HEK293T (cell line): Measurements from ENCODE around the gene PIK3IP1.

Experiments used
- CTCF ChIA-PET: fragments of 350-600 bp; formaldehyde crosslinking; extraction: SDS; loops from one replicate; lab custom pipeline; 2021; ENCODE audit warnings: antibody characterized with exemption, inconsistent platforms; lab: Yijun Ruan, JAX
- POLR2A ChIA-PET: fragments of 350-600 bp; formaldehyde crosslinking; extraction: SDS; loops from one replicate; lab custom pipeline; 2020; ENCODE audit warnings: antibody characterized with exemption, inconsistent platforms; lab: Yijun Ruan, JAX
- DNase-seq: peaks from one replicate; pipeline ENCODE4 v3.0.0; 2012; ENCODE audit warnings: mixed read lengths; ENCODE audit errors: extremely low spot score
- ARNT ChIP-seq: fragments of 450-650 bp; IDR thresholded peaks from 2 replicates; pipeline ENCODE4 v1.6.1; 2017; ENCODE audit warnings: mild to moderate bottlenecking
- BHLHE40 ChIP-seq: fragments of 450-650 bp; IDR thresholded peaks from 2 replicates; pipeline ENCODE4 v1.6.1; 2016; ENCODE audit warnings: mild to moderate bottlenecking, moderate library complexity, borderline replicate concordance
- CTBP1 ChIP-seq: fragments of 450-650 bp; IDR thresholded peaks from 2 replicates; pipeline ENCODE4 v1.6.1; 2016; ENCODE audit warnings: borderline replicate concordance
- ELF4 ChIP-seq: fragments of 450-650 bp; IDR thresholded peaks from 2 replicates; pipeline ENCODE4 v1.6.1; 2017; ENCODE audit warnings: antibody characterized with exemption
- FOXA1 ChIP-seq: fragments of 450-650 bp; IDR thresholded peaks from 2 replicates; pipeline ENCODE4 v1.6.1; 2016; ENCODE audit warnings: mild to moderate bottlenecking
- FOXK2 ChIP-seq: fragments of 450-650 bp; IDR thresholded peaks from 2 replicates; pipeline ENCODE4 v1.6.1; 2016; ENCODE audit warnings: mild to moderate bottlenecking
- FOXM1 ChIP-seq: fragments of 450-650 bp; IDR thresholded peaks from 2 replicates; pipeline ENCODE4 v1.6.1; 2017; ENCODE audit warnings: mild to moderate bottlenecking, borderline replicate concordance
- HDGF ChIP-seq: fragments of 450-650 bp; IDR thresholded peaks from 2 replicates; pipeline ENCODE4 v1.6.1; 2017; ENCODE audit warnings: antibody characterized with exemption, borderline replicate concordance
- L3MBTL2 ChIP-seq: fragments of 450-650 bp; conservative IDR thresholded peaks from 2 replicates; pipeline ENCODE4 v1.6.1; 2016; ENCODE audit warnings: mild to moderate bottlenecking
- LEF1 ChIP-seq: fragments of 450-650 bp; IDR thresholded peaks from 2 replicates; pipeline ENCODE4 v1.6.1; 2017; ENCODE audit warnings: mild to moderate bottlenecking, borderline replicate concordance
- NFRKB ChIP-seq: fragments of 450-650 bp; IDR thresholded peaks from 2 replicates; pipeline ENCODE4 v1.6.1; 2016; ENCODE audit warnings: mild to moderate bottlenecking, moderate library complexity
- SP1 ChIP-seq: fragments of 450-650 bp; IDR thresholded peaks from 2 replicates; pipeline ENCODE4 v1.6.1; 2017
- SUZ12 ChIP-seq: fragments of 450-650 bp; IDR thresholded peaks from 2 replicates; pipeline ENCODE4 v1.6.1; 2016; ENCODE audit warnings: mild to moderate bottlenecking
- TARDBP ChIP-seq: fragments of 450-650 bp; IDR thresholded peaks from 2 replicates; pipeline ENCODE4 v1.6.1; 2016
- ZNF384 ChIP-seq: fragments of 450-650 bp; IDR thresholded peaks from 2 replicates; pipeline ENCODE4 v1.6.1; 2016
- TF ChIP-seq, protein P1 (sequence below): fragments of 450-650 bp; IDR thresholded peaks from 2 replicates; pipeline ENCODE4 v1.6.1; 2016

The PIK3IP1 gene

DNA sequence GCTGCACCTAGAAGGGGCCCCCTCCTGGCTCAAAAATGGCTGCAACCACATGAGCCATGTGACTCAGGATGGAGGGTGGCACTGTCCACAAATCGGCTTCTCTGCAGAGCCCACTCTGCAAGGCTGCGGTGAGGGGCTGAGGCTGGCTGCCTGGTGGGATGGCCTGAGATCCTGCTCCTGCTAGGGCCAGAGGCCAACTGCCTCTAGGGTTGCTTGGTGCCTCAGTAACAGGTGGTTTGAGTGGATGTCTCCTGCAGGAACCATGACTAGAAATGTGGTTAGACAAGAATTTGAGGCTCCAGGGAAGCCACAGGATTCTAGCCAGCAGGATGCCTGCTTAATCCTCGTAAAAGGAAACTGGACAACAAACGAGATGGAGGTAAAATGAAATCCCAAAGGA, 36.7 kb upstream of the PIK3IP1 start:
- DNase-seq, result no peak
- ChIA-PET CTCF (interaction anchor here (1.5 kb wide), 1 partner anchor 16 kb away, joined by 3 read pairs; no protein-coding TSS in a partner anchor), POLR2A (no interaction called here)
- no peak for TF ChIP-seq BHLHE40
- TF ChIP-seq CTBP1, result no peak
- no peak for TF ChIP-seq TARDBP
- TF ChIP-seq FOXA1, result no peak
- no peak for TF ChIP-seq LEF1
- no peak for TF ChIP-seq HDGF
- TF ChIP-seq, protein P1, sequence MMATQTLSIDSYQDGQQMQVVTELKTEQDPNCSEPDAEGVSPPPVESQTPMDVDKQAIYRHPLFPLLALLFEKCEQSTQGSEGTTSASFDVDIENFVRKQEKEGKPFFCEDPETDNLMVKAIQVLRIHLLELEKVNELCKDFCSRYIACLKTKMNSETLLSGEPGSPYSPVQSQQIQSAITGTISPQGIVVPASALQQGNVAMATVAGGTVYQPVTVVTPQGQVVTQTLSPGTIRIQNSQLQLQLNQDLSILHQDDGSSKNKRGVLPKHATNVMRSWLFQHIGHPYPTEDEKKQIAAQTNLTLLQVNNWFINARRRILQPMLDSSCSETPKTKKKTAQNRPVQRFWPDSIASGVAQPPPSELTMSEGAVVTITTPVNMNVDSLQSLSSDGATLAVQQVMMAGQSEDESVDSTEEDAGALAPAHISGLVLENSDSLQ, result no peak

DNA sequence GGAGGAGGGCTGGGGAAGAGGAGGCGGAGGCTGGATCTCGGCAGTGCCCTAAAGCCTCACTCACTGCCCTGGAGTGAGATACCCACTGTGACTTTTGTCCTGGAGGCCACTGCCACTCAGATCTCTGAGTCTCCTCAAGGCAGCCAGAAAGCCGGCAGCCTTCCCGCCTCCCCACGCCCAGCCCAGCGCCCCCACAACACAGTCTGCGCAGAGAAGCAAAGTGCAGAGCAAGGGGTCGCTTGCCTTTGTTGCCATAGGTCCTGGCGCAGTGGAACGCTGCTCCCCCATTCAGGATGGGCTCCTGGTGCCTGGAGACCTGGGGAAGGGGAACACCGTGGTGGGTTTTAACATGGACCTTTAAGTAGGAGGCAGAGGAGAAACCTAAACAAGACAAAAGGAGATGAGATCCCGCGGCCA, 36.3 kb upstream of the PIK3IP1 start:
- ChIA-PET POLR2A (no interaction called here), CTCF (interaction anchor here (1.5 kb wide), 1 partner anchor 15 kb away, joined by 3 read pairs; no protein-coding TSS in a partner anchor)
- no peak for DNase-seq
- no peak for TF ChIP-seq NFRKB
- TF ChIP-seq FOXK2, result no peak
- no peak for TF ChIP-seq CTBP1
- TF ChIP-seq ELF4, result no peak
- TF ChIP-seq TARDBP, result no peak
- no peak for TF ChIP-seq SP1
- TF ChIP-seq, protein P1, result no peak
- TF ChIP-seq FOXM1, result no peak
- no peak for TF ChIP-seq L3MBTL2
- no peak for TF ChIP-seq BHLHE40
- TF ChIP-seq HDGF, result no peak
- TF ChIP-seq LEF1, result no peak
- no peak for TF ChIP-seq ZNF384
- no peak for TF ChIP-seq SUZ12

DNA sequence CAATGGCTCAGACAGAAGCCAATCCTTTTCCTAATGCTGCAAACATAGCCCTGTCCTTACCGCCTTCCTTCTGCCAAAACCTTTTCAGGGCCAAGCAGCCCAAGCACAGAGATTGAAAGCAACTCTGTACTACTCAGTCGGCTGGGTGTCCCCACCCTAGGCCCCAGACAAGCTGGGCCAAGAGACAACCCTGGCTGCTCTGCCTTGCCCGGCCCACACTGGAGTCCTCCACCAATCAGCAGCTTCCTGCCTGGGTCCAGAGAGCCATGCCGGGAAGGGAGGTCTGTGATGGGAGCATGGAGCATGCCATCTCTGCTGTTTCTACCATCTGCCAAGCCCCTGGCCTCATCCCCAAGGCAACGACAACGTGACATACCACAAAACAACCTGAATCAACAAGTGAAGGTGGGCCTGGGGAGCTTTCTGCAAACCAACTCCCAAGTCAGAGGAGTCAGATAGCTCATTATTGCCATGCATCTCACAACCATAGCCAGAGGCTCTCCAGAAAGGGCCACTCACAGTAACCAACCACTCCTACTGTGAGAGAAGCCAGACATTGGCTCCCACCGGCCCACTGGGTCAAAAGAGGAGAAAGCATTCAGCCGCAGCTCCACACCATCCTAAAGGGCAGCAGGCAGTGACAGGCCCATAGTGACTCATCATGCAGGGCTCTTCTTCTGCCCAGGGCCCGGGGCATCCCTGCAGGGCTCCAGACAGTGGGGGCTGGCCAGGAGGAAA, 35.7 kb upstream of the PIK3IP1 start:
- TF ChIP-seq SP1 (no peak), NFRKB (no peak), L3MBTL2 (no peak), SUZ12 (no peak), FOXM1 (no peak), ELF4 (no peak), LEF1 (no peak), FOXK2 (no peak), FOXA1 (no peak), CTBP1 (no peak), HDGF (no peak), ARNT (no peak), TARDBP (no peak), BHLHE40 (no peak), ZNF384 (no peak)
- TF ChIP-seq, protein P1, result no peak
- ChIA-PET CTCF (interaction anchor here (1.5 kb wide), 1 partner anchor 15 kb away, joined by 3 read pairs; no protein-coding TSS in a partner anchor), POLR2A (interaction anchor here (1.0 to 1.4 kb wide), 3 partner anchors 9 to 19 kb away, joined by 3 to 5 read pairs (median 3); partner anchors contain the start of gene PATZ1)
- no peak for DNase-seq

DNA sequence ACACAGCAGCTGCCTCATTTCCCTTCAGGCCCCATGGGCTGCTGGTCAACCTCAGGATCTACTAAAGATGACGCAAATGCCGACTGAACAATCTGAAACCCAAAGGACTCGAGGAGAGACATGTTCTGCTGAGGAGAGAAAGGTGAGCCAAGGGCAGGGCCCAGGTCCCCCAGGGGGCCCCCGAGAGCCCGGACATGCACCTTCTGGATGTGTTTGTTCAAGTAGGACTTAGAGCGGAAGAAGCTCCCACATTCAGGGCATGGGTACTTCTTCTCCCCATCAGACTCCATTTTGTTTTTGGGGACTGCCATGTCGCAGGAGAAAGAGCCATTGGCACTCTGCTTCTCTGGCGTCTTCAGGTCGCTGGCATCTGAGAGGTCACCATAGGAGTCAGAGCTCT, 34.6 kb upstream of the PIK3IP1 start:
- no peak for DNase-seq
- ChIA-PET POLR2A (interaction anchor here (1.0 to 1.4 kb wide), 3 partner anchors 10 to 20 kb away, joined by 3 to 5 read pairs (median 3); partner anchors contain the start of gene PATZ1), CTCF (interaction anchor here (1.0 to 1.5 kb wide), 2 partner anchors 14 to 38 kb away, joined by 3 to 5 read pairs; no protein-coding TSS in a partner anchor)
- TF ChIP-seq NFRKB (no peak), FOXM1 (no peak), ELF4 (no peak), FOXA1 (no peak), BHLHE40 (no peak), L3MBTL2 (no peak), LEF1 (no peak), ARNT (no peak), TARDBP (no peak), CTBP1 (no peak)

DNA sequence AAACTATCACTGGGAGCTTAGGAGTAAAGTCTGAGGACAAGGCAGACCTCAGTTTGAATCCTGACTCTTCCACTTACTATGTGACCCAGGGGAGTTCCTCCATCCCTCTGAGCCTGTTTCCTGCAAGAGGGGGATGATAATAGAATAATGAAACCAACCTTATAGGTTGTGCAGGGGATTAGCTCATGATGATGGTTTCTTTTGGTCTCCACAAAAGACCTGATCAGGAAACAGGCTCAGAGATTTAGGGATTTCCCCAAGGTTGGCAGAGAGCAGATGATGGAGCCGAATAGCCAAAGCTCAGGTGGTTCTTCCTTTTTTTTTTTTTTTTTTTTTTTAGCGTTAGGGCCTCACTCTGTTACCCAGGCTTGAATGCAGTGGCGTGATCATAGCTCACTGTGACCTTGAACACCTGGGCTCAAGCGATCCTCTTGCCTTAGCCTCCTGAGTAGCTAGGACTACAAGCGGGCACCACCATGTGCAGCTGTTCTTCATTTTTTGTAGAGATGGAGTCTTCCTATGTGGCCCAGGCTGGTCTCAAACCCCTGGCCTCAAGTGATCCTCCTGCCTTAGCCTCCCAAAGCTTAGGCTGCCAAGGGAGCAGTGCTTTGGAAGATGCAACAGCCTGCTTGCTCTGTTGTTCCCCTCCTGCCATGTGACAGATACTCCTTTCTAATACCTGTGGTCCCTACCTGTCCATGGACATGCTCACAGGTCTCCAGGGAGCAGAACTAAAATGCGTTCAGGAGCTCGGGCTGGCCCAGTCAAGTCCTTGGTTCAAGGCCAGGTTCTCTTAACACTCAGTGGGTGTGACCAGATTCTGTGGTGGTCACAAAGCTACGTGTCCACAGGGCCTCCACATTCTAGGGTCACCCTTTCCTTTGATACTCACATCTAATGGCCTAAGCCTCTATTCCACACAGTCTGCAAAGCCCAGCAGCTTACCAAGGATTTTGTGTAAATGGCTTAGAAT, 31.6 kb upstream of the PIK3IP1 start:
- ChIA-PET POLR2A (interaction anchor here (1.0 to 1.1 kb wide), 2 partner anchors 14 to 23 kb away, joined by 3 read pairs; partner anchors contain the start of gene PATZ1), CTCF (interaction anchor here (0.9 to 2.0 kb wide), 2 partner anchors 10 to 234 kb away, joined by 6 read pairs; no protein-coding TSS in a partner anchor)
- no peak for TF ChIP-seq NFRKB
- TF ChIP-seq L3MBTL2, result no peak
- no peak for TF ChIP-seq FOXA1
- TF ChIP-seq FOXM1, result no peak
- no peak for TF ChIP-seq HDGF
- DNase-seq, result no peak
